ENCODE results near the gene THSD8. TPM values are rescaled to one million over a fixed set of nuclear protein-coding genes. Genes with fewer than 3 reads are reported as not detected.

The THSD8 gene
- total RNA-seq, 1 donor from 2014 or later: 14.2 TPM

DNA sequence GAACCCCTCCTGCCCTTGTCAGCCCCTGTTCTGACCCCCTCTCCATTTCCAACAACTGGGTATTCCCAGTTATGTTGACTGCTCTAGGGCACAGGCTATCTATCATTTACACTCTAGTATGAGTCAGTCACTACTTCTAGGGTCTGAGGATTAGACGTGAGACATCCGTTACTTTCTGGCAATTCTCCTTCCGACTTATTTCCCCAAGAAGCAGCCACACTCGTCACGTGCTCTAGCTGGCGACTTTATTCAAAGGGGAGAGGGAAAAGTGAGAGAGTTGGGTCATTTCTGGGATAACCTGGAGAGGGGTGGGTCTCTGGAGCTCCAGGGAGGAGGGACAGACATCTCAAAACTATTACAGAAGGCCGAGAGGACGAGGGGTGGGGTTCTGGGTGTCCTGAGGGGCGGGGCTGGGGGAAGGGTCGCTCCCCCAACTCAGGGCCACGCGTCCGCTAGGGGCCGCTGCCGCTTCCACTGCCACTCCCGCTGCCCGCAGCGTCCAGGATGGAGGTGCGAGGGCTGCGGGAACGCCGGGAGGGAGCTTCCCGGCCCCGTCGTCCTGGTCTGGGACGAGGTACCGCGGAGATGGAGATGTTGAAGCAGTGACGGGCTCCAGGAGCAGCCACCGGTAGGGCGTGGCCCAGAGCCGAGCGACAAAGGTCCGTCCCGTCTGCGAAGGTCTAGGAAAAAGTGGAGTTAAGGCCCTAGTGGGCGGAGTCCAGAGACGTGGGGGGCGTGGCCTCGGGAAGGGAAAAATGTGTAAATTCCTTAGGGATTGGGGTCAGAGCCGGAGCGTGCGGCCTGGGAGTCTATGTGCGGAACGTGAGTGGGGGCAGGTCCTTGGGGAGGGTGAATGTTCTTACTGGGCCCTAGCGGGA, 23.6 kb downstream of the THSD8 start:
- Mint-ChIP-seq H3K9me3 (ENCODE audit: unreplicated experiment) (no peaks in the 10 kb centered on the region), H3K27ac (ENCODE audit: unreplicated experiment) (no peak overlapping the region), H3K4me3 (ENCODE audit: unreplicated experiment) (peak overlapping the region; percentile 59)

DNA sequence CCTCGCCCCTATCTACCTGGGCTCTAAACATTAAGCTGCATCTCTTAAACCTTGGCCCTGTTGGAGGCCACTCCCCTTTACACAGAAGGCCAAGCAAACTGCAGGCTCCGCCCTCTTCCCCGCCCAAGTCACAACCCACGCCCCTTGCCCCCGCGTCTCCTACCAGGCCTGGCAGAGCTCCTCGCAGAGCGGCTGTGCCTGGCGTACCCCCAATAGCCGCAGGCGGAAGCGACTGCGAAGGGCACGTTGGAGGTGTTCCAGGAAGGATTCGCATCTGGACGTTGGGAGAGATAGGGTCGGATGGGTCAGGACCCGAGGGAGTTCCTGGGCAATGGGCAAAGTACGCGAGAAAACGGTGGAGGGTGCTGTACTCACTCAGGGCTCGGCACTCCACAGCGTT, 26.6 kb downstream of the THSD8 start:
- Mint-ChIP-seq H3K27me3 (ENCODE audit: unreplicated experiment) (peaks cover 20% of the 10 kb centered on the region), H3K27ac (ENCODE audit: unreplicated experiment) (no peak overlapping the region), H3K4me3 (ENCODE audit: unreplicated experiment) (no peak overlapping the region), H3K36me3 (ENCODE audit: low read depth, unreplicated experiment) (peaks cover 9% of the 10 kb centered on the region), H3K4me1 (ENCODE audit: unreplicated experiment) (peaks cover 7% of the 10 kb centered on the region), H3K9me3 (ENCODE audit: unreplicated experiment) (no peaks in the 10 kb centered on the region)
- TF ChIP-seq, protein P1, sequence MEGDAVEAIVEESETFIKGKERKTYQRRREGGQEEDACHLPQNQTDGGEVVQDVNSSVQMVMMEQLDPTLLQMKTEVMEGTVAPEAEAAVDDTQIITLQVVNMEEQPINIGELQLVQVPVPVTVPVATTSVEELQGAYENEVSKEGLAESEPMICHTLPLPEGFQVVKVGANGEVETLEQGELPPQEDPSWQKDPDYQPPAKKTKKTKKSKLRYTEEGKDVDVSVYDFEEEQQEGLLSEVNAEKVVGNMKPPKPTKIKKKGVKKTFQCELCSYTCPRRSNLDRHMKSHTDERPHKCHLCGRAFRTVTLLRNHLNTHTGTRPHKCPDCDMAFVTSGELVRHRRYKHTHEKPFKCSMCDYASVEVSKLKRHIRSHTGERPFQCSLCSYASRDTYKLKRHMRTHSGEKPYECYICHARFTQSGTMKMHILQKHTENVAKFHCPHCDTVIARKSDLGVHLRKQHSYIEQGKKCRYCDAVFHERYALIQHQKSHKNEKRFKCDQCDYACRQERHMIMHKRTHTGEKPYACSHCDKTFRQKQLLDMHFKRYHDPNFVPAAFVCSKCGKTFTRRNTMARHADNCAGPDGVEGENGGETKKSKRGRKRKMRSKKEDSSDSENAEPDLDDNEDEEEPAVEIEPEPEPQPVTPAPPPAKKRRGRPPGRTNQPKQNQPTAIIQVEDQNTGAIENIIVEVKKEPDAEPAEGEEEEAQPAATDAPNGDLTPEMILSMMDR (IDR thresholded peaks at IDR 0.05; ENCODE audit: unreplicated experiment): no peak
- peak; percentile 41 for DNase-seq (ENCODE audit: low spot score)

More for the DNA sequence above, 23.6 kb downstream of the THSD8 start:
- TF ChIP-seq, protein P1 (IDR thresholded peaks at IDR 0.05; ENCODE audit: unreplicated experiment): peak; percentile 76
- Mint-ChIP-seq H3K4me1 (ENCODE audit: unreplicated experiment) (no peaks in the 10 kb centered on the region), H3K36me3 (ENCODE audit: low read depth, unreplicated experiment) (no peaks in the 10 kb centered on the region), H3K27me3 (ENCODE audit: unreplicated experiment) (peaks cover 7% of the 10 kb centered on the region)
- DNase-seq (ENCODE audit: low spot score): peak; percentile 83

DNA sequence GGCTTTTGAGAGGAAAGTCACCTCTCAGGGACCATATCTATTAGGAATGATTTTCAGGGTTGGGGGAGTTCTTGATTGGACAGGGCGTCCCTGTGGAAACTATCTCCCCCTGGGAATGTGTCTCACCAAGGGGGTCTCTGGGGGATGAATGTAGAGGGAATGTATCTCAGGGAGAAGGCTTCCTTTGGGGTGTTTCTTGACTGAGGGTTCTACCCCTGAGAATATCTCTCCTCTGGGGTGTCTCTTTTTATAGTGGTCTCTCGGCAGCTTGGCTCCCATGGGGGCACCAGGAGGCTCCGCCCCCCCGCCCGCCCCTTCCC, 31.5 kb downstream of the THSD8 start:
- H3K4me3 Mint-ChIP-seq (ENCODE audit: unreplicated experiment): peak overlapping the region; percentile 59
- H3K36me3 Mint-ChIP-seq (ENCODE audit: low read depth, unreplicated experiment): peaks cover 9% of the 10 kb centered on the region
- no peak overlapping the region for H3K27ac Mint-ChIP-seq (ENCODE audit: unreplicated experiment)
- H3K9me3 Mint-ChIP-seq (ENCODE audit: unreplicated experiment): no peaks in the 10 kb centered on the region
- H3K27me3 Mint-ChIP-seq (ENCODE audit: unreplicated experiment): peaks cover 32% of the 10 kb centered on the region
- TF ChIP-seq, protein P1 (IDR thresholded peaks at IDR 0.05; ENCODE audit: unreplicated experiment): no peak
- DNase-seq (ENCODE audit: low spot score): no peak
- H3K4me1 Mint-ChIP-seq (ENCODE audit: unreplicated experiment): peaks cover 9% of the 10 kb centered on the region

DNA sequence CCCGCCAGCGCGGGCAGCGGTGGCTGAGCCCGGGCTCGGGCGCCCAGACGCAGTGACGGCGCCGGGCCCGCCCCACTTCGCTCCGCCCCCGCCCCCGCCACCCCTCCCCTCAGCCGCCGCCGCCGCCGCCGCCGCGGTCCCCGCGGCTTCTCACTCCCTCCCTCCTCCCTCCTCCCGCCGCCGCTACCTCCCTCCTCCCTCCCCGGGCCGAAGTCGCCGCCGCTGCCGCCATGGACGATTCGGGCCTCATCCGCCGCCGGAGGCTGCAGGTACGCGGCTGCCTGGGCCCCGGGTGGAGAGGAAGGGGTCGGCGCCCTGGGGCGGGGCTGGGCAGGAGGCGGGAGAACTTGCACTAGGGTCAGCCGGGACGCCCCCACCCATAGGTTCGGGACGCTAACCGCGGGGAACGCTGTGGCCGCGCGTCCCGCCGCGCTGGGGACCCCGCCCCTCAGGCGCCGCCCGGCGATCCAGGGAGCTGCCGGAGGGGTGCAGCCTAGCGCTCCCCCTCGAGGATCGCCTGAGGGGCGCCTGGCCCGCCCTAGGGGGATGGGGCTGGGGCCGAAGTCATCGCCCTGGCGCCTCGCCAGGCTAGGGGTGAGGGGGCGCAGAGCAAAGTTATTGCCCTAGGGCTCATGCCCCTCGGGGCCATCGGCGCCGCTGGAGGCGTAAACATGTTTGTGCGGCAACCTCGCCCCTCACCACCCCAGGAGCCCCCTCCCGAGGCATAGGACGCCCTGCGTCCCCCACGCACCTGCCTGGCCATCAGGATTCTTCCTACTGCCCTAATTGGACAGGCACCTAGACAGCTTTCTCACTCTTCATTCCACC, 32.1 kb downstream of the THSD8 start:
- Mint-ChIP-seq H3K27me3 (ENCODE audit: unreplicated experiment) (peaks cover 32% of the 10 kb centered on the region), H3K4me1 (ENCODE audit: unreplicated experiment) (peaks cover 9% of the 10 kb centered on the region), H3K9me3 (ENCODE audit: unreplicated experiment) (no peaks in the 10 kb centered on the region), H3K27ac (ENCODE audit: unreplicated experiment) (no peak overlapping the region), H3K36me3 (ENCODE audit: low read depth, unreplicated experiment) (peaks cover 9% of the 10 kb centered on the region), H3K4me3 (ENCODE audit: unreplicated experiment) (no peak overlapping the region)
- TF ChIP-seq, protein P1 (IDR thresholded peaks at IDR 0.05; ENCODE audit: unreplicated experiment): no peak
- DNase-seq (ENCODE audit: low spot score): no peak

Data from endothelial cell (in vitro differentiated cells).